ENCODE results near the gene CKB.

The CKB gene

DNA sequence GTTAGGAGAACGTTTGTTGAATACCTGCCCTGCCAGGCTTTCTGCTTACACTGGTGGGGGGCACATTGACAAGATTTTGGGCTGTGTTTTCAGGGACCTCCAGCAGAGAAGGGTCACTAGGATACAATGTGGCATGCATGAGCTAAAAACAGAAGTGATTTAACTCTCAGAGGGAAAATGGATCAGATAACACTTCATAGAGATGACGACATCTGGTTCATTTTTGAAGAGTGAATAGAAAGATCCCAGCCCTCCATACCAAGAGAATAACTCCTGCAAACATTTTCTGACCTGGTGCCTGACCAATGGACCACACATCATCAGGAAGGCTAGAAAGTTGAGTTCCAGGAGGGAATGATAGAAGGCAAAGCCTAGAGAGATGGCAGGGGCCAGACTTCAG is 33.7 kb downstream of the CKB start:
- no peak overlapping the region for H3K18ac ChIP-seq (ENCODE audit: low read length)
- no peak overlapping the region for H3K27ac ChIP-seq (ENCODE audit: low read depth, low read length)
- no peak for DNase-seq
- H4K5ac ChIP-seq (ENCODE audit: low read length): no peak overlapping the region
- no peaks in the 10 kb centered on the region for H3K79me1 ChIP-seq (ENCODE audit: low read length)
- no peak overlapping the region for H2BK120ac ChIP-seq (ENCODE audit: low read depth, low read length)
- H3K79me2 ChIP-seq (ENCODE audit: control insufficient read depth, insufficient read depth, low read length): no peaks in the 10 kb centered on the region
- no CpG with 5 or more reads among the region's 2 CpGs for WGBS (ENCODE audit: extremely low coverage, insufficient coverage, low lambda C conversion rate)
- H2AK5ac ChIP-seq (ENCODE audit: low read length): no peak overlapping the region
- H3K4me2 ChIP-seq (ENCODE audit: low read length): no peak overlapping the region
- no peak overlapping the region for H3K23ac ChIP-seq (ENCODE audit: low read length)
- H2BK15ac ChIP-seq (replicated peaks; ENCODE audit: low read depth): no peak overlapping the region
- H3K9ac ChIP-seq (ENCODE audit: low read length): no peak overlapping the region
- no peaks in the 10 kb centered on the region for H3K27me3 ChIP-seq (ENCODE audit: insufficient read depth, low read length, poor library complexity)
- H3K36me3 ChIP-seq (ENCODE audit: control insufficient read depth, insufficient read depth, low read length): peaks cover 4% of the 10 kb centered on the region
- H2BK5ac ChIP-seq (ENCODE audit: low read length): no peak overlapping the region
- H3K4ac ChIP-seq (ENCODE audit: low read depth, low read length): no peak overlapping the region
- no peaks in the 10 kb centered on the region for H3K4me1 ChIP-seq (ENCODE audit: control insufficient read depth, low read depth, low read length)
- no peak overlapping the region for H3K56ac ChIP-seq (ENCODE audit: low read length)
- H3K4me3 ChIP-seq (ENCODE audit: low read length): no peak overlapping the region
- H4K8ac ChIP-seq (ENCODE audit: low read depth, low read length): no peak overlapping the region

DNA sequence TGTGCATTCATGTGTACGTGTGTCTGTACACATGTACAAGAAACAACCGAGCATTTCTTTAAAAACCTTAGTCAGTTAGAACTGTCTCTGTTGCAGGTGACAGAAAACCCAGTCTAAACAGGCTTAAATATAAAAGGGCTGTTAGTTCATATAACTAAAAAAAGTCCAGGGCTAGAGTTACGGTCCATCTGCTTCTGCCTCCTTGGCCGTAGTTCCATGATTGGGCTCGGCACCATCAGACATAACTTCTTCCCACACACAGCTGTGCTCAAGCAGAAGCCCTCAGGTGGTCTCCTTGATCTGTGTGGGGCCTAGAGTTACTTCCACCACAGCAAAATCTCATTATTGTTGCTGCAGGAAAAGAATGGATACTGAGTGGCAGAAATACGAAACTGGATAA is 34.6 kb downstream of the CKB start:
- no peaks in the 10 kb centered on the region for H3K27me3 ChIP-seq (ENCODE audit: insufficient read depth, low read length, poor library complexity)
- no peak overlapping the region for H2BK15ac ChIP-seq (replicated peaks; ENCODE audit: low read depth)
- H2AK5ac ChIP-seq (ENCODE audit: low read length): no peak overlapping the region
- no peaks in the 10 kb centered on the region for H3K4me1 ChIP-seq (ENCODE audit: control insufficient read depth, low read depth, low read length)
- no peaks in the 10 kb centered on the region for H3K79me1 ChIP-seq (ENCODE audit: low read length)
- H3K36me3 ChIP-seq (ENCODE audit: control insufficient read depth, insufficient read depth, low read length): peaks cover 2% of the 10 kb centered on the region
- no peak overlapping the region for H3K4me3 ChIP-seq (ENCODE audit: low read length)
- H3K4me2 ChIP-seq (ENCODE audit: low read length): no peak overlapping the region
- no peak overlapping the region for H4K8ac ChIP-seq (ENCODE audit: low read depth, low read length)
- H2BK120ac ChIP-seq (ENCODE audit: low read depth, low read length): no peak overlapping the region
- WGBS (ENCODE audit: extremely low coverage, insufficient coverage, low lambda C conversion rate): no CpG with 5 or more reads among the region's 6 CpGs
- no peak overlapping the region for H3K4ac ChIP-seq (ENCODE audit: low read depth, low read length)
- no peak overlapping the region for H3K23ac ChIP-seq (ENCODE audit: low read length)
- no peak overlapping the region for H2BK5ac ChIP-seq (ENCODE audit: low read length)
- no peaks in the 10 kb centered on the region for H3K79me2 ChIP-seq (ENCODE audit: control insufficient read depth, insufficient read depth, low read length)
- H3K27ac ChIP-seq (ENCODE audit: low read depth, low read length): no peak overlapping the region
- no peak overlapping the region for H3K18ac ChIP-seq (ENCODE audit: low read length)
- H3K56ac ChIP-seq (ENCODE audit: low read length): no peak overlapping the region
- DNase-seq: no peak
- H4K5ac ChIP-seq (ENCODE audit: low read length): no peak overlapping the region
- no peak overlapping the region for H3K9ac ChIP-seq (ENCODE audit: low read length)

DNA sequence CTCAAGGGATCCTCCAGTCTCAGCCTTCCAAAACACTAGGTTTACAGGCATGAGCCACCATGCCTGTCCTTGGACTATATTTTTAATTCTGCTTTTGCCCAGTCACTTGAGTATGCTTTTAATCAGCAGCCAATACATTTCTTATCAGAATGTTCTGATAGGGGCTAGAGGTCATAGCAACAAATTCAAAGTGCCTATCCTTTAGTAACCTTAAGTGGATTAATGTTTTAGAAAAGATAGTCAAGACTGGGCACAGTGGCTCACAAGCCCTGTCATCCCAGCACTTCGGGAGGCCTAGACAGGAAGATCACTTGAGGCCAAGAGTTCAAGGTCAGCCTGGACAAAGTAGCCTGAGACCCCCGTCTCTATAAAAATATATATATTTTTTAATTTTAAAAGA is 37.1 kb downstream of the CKB start:
- Histone ChIP-seq H4K5ac (ENCODE audit: low read length) (no peak overlapping the region), H3K79me1 (ENCODE audit: low read length) (no peaks in the 10 kb centered on the region), H2AK5ac (ENCODE audit: low read length) (no peak overlapping the region), H3K18ac (ENCODE audit: low read length) (no peak overlapping the region), H4K8ac (ENCODE audit: low read depth, low read length) (no peak overlapping the region), H3K79me2 (ENCODE audit: control insufficient read depth, insufficient read depth, low read length) (no peaks in the 10 kb centered on the region), H3K4me2 (ENCODE audit: low read length) (no peak overlapping the region), H3K4me3 (ENCODE audit: low read length) (no peak overlapping the region), H3K23ac (ENCODE audit: low read length) (no peak overlapping the region), H2BK15ac (replicated peaks; ENCODE audit: low read depth) (no peak overlapping the region), H2BK120ac (ENCODE audit: low read depth, low read length) (no peak overlapping the region), H3K9ac (ENCODE audit: low read length) (no peak overlapping the region), H2BK5ac (ENCODE audit: low read length) (no peak overlapping the region), H3K36me3 (ENCODE audit: control insufficient read depth, insufficient read depth, low read length) (peaks cover 1% of the 10 kb centered on the region), H3K27me3 (ENCODE audit: insufficient read depth, low read length, poor library complexity) (no peaks in the 10 kb centered on the region), H3K27ac (ENCODE audit: low read depth, low read length) (no peak overlapping the region), H3K4ac (ENCODE audit: low read depth, low read length) (no peak overlapping the region), H3K56ac (ENCODE audit: low read length) (no peak overlapping the region), H3K4me1 (ENCODE audit: control insufficient read depth, low read depth, low read length) (no peaks in the 10 kb centered on the region)
- no peak for DNase-seq
- WGBS (ENCODE audit: extremely low coverage, insufficient coverage, low lambda C conversion rate): no CpG with 5 or more reads among the region's 2 CpGs

GRCh38 chr14:103483600-103483999 is 39.0 kb downstream of the CKB start:
- Histone ChIP-seq H3K56ac (ENCODE audit: low read length) (no peak overlapping the region), H4K8ac (ENCODE audit: low read depth, low read length) (no peak overlapping the region), H3K4me3 (ENCODE audit: low read length) (no peak overlapping the region), H2BK5ac (ENCODE audit: low read length) (no peak overlapping the region), H2AK5ac (ENCODE audit: low read length) (no peak overlapping the region), H3K27me3 (ENCODE audit: insufficient read depth, low read length, poor library complexity) (no peaks in the 10 kb centered on the region), H3K36me3 (ENCODE audit: control insufficient read depth, insufficient read depth, low read length) (peaks cover 1% of the 10 kb centered on the region), H3K4me2 (ENCODE audit: low read length) (no peak overlapping the region), H3K4ac (ENCODE audit: low read depth, low read length) (no peak overlapping the region), H3K27ac (ENCODE audit: low read depth, low read length) (no peak overlapping the region), H3K4me1 (ENCODE audit: control insufficient read depth, low read depth, low read length) (no peaks in the 10 kb centered on the region), H4K5ac (ENCODE audit: low read length) (no peak overlapping the region), H3K79me2 (ENCODE audit: control insufficient read depth, insufficient read depth, low read length) (no peaks in the 10 kb centered on the region), H2BK15ac (replicated peaks; ENCODE audit: low read depth) (no peak overlapping the region), H3K18ac (ENCODE audit: low read length) (no peak overlapping the region), H3K23ac (ENCODE audit: low read length) (no peak overlapping the region), H3K79me1 (ENCODE audit: low read length) (no peaks in the 10 kb centered on the region), H3K9ac (ENCODE audit: low read length) (no peak overlapping the region), H2BK120ac (ENCODE audit: low read depth, low read length) (no peak overlapping the region)
- no CpG with 5 or more reads among the region's 5 CpGs for WGBS (ENCODE audit: extremely low coverage, insufficient coverage, low lambda C conversion rate)
- no peak for DNase-seq

DNA sequence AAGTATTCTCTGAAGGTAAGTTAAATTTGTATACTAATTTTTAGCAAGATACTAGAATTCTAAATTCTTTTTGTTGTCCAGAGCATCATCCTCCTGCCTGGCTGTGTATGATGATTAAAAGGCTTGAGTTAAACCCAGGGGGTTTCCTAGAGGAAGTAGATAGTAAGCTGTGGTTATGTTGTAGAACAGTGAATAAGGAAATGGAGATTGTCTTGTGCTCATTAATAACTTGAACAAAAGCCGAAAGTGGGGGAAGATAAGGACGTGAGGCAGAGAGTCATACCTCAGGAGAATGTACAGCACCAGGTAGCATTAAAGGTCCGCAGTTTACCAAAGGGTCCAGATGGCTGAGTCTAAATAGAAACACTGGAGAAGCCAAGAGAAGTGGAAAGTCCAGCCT is 42.0 kb downstream of the CKB start:
- Histone ChIP-seq H3K9ac (ENCODE audit: low read length) (no peak overlapping the region), H3K18ac (ENCODE audit: low read length) (no peak overlapping the region), H3K4me3 (ENCODE audit: low read length) (no peak overlapping the region), H3K23ac (ENCODE audit: low read length) (no peak overlapping the region), H2BK15ac (replicated peaks; ENCODE audit: low read depth) (no peak overlapping the region), H3K4ac (ENCODE audit: low read depth, low read length) (no peak overlapping the region), H3K56ac (ENCODE audit: low read length) (no peak overlapping the region), H4K8ac (ENCODE audit: low read depth, low read length) (no peak overlapping the region), H2BK5ac (ENCODE audit: low read length) (no peak overlapping the region), H3K79me2 (ENCODE audit: control insufficient read depth, insufficient read depth, low read length) (no peaks in the 10 kb centered on the region), H3K4me2 (ENCODE audit: low read length) (no peak overlapping the region), H4K5ac (ENCODE audit: low read length) (no peak overlapping the region), H2AK5ac (ENCODE audit: low read length) (no peak overlapping the region), H2BK120ac (ENCODE audit: low read depth, low read length) (no peak overlapping the region), H3K27ac (ENCODE audit: low read depth, low read length) (no peak overlapping the region), H3K36me3 (ENCODE audit: control insufficient read depth, insufficient read depth, low read length) (peaks cover 4% of the 10 kb centered on the region), H3K79me1 (ENCODE audit: low read length) (no peaks in the 10 kb centered on the region), H3K4me1 (ENCODE audit: control insufficient read depth, low read depth, low read length) (no peaks in the 10 kb centered on the region), H3K27me3 (ENCODE audit: insufficient read depth, low read length, poor library complexity) (no peaks in the 10 kb centered on the region)
- WGBS (ENCODE audit: extremely low coverage, insufficient coverage, low lambda C conversion rate): no CpG with 5 or more reads among the region's 3 CpGs
- DNase-seq: no peak

DNA sequence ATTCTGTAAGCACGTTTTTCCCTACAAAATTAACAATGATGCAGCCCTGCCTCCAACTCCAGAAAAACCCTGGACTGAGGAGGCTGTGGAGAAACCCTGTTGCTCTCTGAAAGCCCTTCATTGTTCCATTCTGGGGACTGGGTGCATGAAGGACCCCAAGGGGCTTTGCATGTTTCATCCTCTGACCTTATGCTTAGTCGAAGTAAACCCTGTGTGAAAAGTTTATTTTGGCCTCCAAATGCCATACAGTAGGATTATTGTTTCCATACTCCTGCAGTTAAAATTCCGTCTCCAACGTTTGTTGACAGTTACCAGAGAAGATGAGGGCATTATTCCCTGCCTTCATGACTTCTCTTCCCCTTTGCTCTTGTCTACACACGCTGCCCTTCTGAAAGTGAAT is 46.0 kb downstream of the CKB start:
- Histone ChIP-seq H3K56ac (ENCODE audit: low read length) (no peak overlapping the region), H2BK5ac (ENCODE audit: low read length) (no peak overlapping the region), H3K4me3 (ENCODE audit: low read length) (no peak overlapping the region), H3K4me2 (ENCODE audit: low read length) (no peak overlapping the region), H2BK15ac (replicated peaks; ENCODE audit: low read depth) (no peak overlapping the region), H3K27me3 (ENCODE audit: insufficient read depth, low read length, poor library complexity) (no peaks in the 10 kb centered on the region), H3K27ac (ENCODE audit: low read depth, low read length) (no peak overlapping the region), H2BK120ac (ENCODE audit: low read depth, low read length) (no peak overlapping the region), H4K8ac (ENCODE audit: low read depth, low read length) (no peak overlapping the region), H3K18ac (ENCODE audit: low read length) (no peak overlapping the region), H3K79me2 (ENCODE audit: control insufficient read depth, insufficient read depth, low read length) (no peaks in the 10 kb centered on the region), H3K36me3 (ENCODE audit: control insufficient read depth, insufficient read depth, low read length) (peaks cover 8% of the 10 kb centered on the region), H2AK5ac (ENCODE audit: low read length) (no peak overlapping the region), H3K9ac (ENCODE audit: low read length) (no peak overlapping the region), H3K23ac (ENCODE audit: low read length) (no peak overlapping the region), H4K5ac (ENCODE audit: low read length) (no peak overlapping the region), H3K4ac (ENCODE audit: low read depth, low read length) (no peak overlapping the region), H3K79me1 (ENCODE audit: low read length) (no peaks in the 10 kb centered on the region), H3K4me1 (ENCODE audit: control insufficient read depth, low read depth, low read length) (no peaks in the 10 kb centered on the region)
- no CpG with 5 or more reads among the region's 5 CpGs for WGBS (ENCODE audit: extremely low coverage, insufficient coverage, low lambda C conversion rate)
- DNase-seq: no peak
